AG08395 (cell line): Measurements from ENCODE around the gene TMEM258.

Source experiments
- DNase-seq: peaks from one replicate; pipeline ENCODE4 v3.0.0; 2012; ENCODE audit warnings: mixed read lengths, low spot score

Gene TMEM258

GRCh38 chr11:61739966-61740365, 52.4 kb downstream of the TMEM258 start:
- DNase-seq = no peak

GRCh38 chr11:61739413-61739812, 53.0 kb downstream of the TMEM258 start:
- DNase-seq = no peak
